OCI-LY7 (cell line): ENCODE data around the gene PRTN3.

ENCODE experiments used
- EZH2phosphoT487 ChIP-seq: fragments of 200-600 bp; sonication (generic); IDR thresholded peaks from 2 replicates; pipeline ENCODE4 v1.6.1; 2018; ENCODE audit warnings: low read depth, borderline replicate concordance, mild to moderate bottlenecking, mixed run types, antibody characterized with exemption, low read length, moderate library complexity, mixed read lengths
- TF ChIP-seq, protein P1 (sequence below): fragments of 200-600 bp; sonication (generic); conservative IDR thresholded peaks from 2 replicates; pipeline ENCODE4 v1.5.1; 2014; ENCODE audit warnings: mild to moderate bottlenecking, antibody characterized with exemption, low read length, moderate library complexity, mixed read lengths

DNA sequence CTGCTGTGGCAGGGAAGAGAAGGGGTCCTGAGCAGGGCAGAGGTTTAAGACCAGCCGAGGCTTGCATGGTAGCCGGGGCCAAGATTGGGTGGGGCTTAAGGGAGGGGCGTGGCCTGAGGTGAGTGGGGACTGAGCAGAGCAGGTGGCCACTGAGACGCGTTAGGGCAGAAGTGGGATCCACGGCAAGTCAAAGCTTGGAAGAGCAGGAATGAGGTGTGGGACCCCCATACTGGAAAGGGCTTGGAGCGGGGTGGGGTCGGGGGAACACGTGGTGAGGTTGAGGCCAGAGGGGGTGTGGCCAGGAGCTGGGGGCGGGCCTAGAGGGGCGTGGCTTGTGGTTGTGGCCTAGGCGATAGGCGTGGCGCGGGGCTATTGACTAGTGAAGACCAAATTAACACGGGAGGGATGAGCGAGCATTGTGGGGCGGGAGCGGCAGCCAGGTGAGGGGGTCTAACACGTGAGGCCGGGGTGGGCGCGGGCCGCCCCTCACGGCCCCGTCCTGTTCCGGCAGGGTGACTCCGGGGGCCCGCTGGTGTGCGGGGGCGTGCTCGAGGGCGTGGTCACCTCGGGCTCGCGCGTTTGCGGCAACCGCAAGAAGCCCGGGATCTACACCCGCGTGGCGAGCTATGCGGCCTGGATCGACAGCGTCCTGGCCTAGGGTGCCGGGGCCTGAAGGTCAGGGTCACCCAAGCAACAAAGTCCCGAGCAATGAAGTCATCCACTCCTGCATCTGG lies 21.9 kb downstream of the PRTN3 start:
- TF ChIP-seq, protein P1, sequence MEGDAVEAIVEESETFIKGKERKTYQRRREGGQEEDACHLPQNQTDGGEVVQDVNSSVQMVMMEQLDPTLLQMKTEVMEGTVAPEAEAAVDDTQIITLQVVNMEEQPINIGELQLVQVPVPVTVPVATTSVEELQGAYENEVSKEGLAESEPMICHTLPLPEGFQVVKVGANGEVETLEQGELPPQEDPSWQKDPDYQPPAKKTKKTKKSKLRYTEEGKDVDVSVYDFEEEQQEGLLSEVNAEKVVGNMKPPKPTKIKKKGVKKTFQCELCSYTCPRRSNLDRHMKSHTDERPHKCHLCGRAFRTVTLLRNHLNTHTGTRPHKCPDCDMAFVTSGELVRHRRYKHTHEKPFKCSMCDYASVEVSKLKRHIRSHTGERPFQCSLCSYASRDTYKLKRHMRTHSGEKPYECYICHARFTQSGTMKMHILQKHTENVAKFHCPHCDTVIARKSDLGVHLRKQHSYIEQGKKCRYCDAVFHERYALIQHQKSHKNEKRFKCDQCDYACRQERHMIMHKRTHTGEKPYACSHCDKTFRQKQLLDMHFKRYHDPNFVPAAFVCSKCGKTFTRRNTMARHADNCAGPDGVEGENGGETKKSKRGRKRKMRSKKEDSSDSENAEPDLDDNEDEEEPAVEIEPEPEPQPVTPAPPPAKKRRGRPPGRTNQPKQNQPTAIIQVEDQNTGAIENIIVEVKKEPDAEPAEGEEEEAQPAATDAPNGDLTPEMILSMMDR = no peak
- no peak for TF ChIP-seq EZH2phosphoT487
